H1 (cell line): ENCODE results near the gene GSE1. TPM values are rescaled to one million over a fixed set of nuclear protein-coding genes. Genes with fewer than 3 reads are reported as not detected.

Source experiments
- CTCF ChIA-PET: fragments of 300-600 bp; sonication (Branson Sonifier 250); formaldehyde crosslinking; loops from one replicate; lab custom pipeline; 2021; ENCODE audit not compliant: partially characterized antibody; lab: Charles Lee
- POLR2A ChIA-PET: fragments of 300-600 bp; sonication (Branson Sonifier 250); formaldehyde crosslinking; loops from one replicate; lab custom pipeline; 2021; ENCODE audit warnings: inconsistent platforms; ENCODE audit not compliant: partially characterized antibody; lab: Charles Lee
- DNase-seq, 2 experiments: peaks; one replicate each; pipeline versions ENCODE4 v3.0.0 to v3.0.0-alpha.2; 2010 to 2022; ENCODE audit warnings: low spot score in 2 of 2, low read depth in 1 of 2, mixed read lengths in 1 of 2
- FAIRE-seq: peaks from 2 replicates; lab custom pipeline; 2011; peaks lifted over from hg19 to GRCh38; lab: Jason Lieb, UNC
- H2AFZ ChIP-seq: 2 replicates; pipeline ENCODE4 v1.8.1; 2012; ENCODE audit warnings: low read length, inconsistent platforms
- H2AK5ac ChIP-seq: 2 replicates; pipeline ENCODE4 v1.6.1; 2013; ENCODE audit warnings: low read depth, low read length
- H2BK120ac ChIP-seq: replicated peaks from 2 replicates; pipeline ENCODE3; 2013; ENCODE audit warnings: low read depth, low read length, inconsistent platforms
- H2BK12ac ChIP-seq: 2 replicates; pipeline ENCODE4 v1.6.1; 2013; ENCODE audit warnings: low read depth, low read length
- H2BK15ac ChIP-seq: 2 replicates; pipeline ENCODE4 v1.6.1; 2013; ENCODE audit warnings: low read length
- H2BK20ac ChIP-seq: 2 replicates; pipeline ENCODE4 v1.6.1; 2013; ENCODE audit warnings: low read length
- H2BK5ac ChIP-seq: 2 replicates; pipeline ENCODE4 v1.6.1; 2013; ENCODE audit warnings: low read depth, low read length
- H3K14ac ChIP-seq: 2 replicates; pipeline ENCODE4 v1.6.1; 2013; ENCODE audit warnings: inconsistent platforms; ENCODE audit not compliant: insufficient read length
- H3K18ac ChIP-seq: 2 replicates; pipeline ENCODE4 v1.6.1; 2013; ENCODE audit warnings: low read length; ENCODE audit errors: extremely low read depth
- H3K23ac ChIP-seq: 2 replicates; pipeline ENCODE4 v1.6.1; 2013; ENCODE audit warnings: inconsistent platforms; ENCODE audit not compliant: insufficient read length
- H3K23me2 ChIP-seq: 2 replicates; pipeline ENCODE4 v1.6.1; 2013; ENCODE audit warnings: low read depth, low read length
- H3K27ac ChIP-seq: 2 replicates; pipeline ENCODE4 v1.6.1; 2011; ENCODE audit warnings: low read depth, low read length, inconsistent platforms
- H3K27me3 ChIP-seq, 4 experiments: replicated peaks in 1 of 4; 1 replicate in 1 of 4; 2 replicates in 3 of 4; pipeline versions ENCODE4 v1.6.1 to v1.8.1; 2011 to 2013; ENCODE audit warnings: low read length in 3 of 4, mild to moderate bottlenecking in 3 of 4, inconsistent platforms in 2 of 4, mixed read lengths in 2 of 4, moderate library complexity in 1 of 4; ENCODE audit not compliant: control insufficient read depth in 3 of 4, insufficient read depth in 3 of 4; ENCODE audit errors: extremely low read depth in 1 of 4
- H3K36me3 ChIP-seq, 4 experiments: 2 replicates each; pipeline versions ENCODE4 v1.6.1 to v1.8.1; 2011 to 2013; ENCODE audit warnings: mild to moderate bottlenecking in 4 of 4, low read length in 3 of 4, moderate library complexity in 2 of 4, control low read depth in 1 of 4, inconsistent platforms in 1 of 4; ENCODE audit not compliant: insufficient read depth in 4 of 4, control insufficient read depth in 2 of 4
- H3K4ac ChIP-seq: replicated peaks from 2 replicates; pipeline ENCODE3; 2013; ENCODE audit warnings: low read length, low read depth, mixed read lengths, inconsistent platforms; ENCODE audit not compliant: insufficient read length
- H3K4me1 ChIP-seq, 4 experiments: replicated peaks in 1 of 4; 1 replicate in 1 of 4; 2 replicates in 3 of 4; pipeline versions ENCODE4 v1.6.1 to v1.8.1; 2011 to 2013; ENCODE audit warnings: low read length in 3 of 4, inconsistent platforms in 2 of 4, mixed read lengths in 1 of 4; ENCODE audit not compliant: insufficient read depth in 4 of 4, control insufficient read depth in 3 of 4
- H3K4me2 ChIP-seq, 2 experiments: 2 replicates each; pipeline versions ENCODE4 v1.6.1 to v1.8.1; 2011 to 2013; ENCODE audit warnings: low read depth in 2 of 2, low read length in 2 of 2, control low read depth in 1 of 2, inconsistent platforms in 1 of 2, mild to moderate bottlenecking in 1 of 2; ENCODE audit not compliant: insufficient read depth in 1 of 2
- H3K4me3 ChIP-seq, 4 experiments: fragments of 200-600, 300-600 bp in 1 of 4; sonication (generic), shearing (Covaris generic), sonication (Bioruptor Twin) in 1 of 4; 2 replicates each; pipeline versions ENCODE4 v1.5.1 to v1.8.1; 2011 to 2016; ENCODE audit warnings: low read length in 4 of 4, low read depth in 3 of 4, control low read depth in 2 of 4, inconsistent platforms in 2 of 4, mild to moderate bottlenecking in 2 of 4, mixed read lengths in 1 of 4, moderate library complexity in 1 of 4; ENCODE audit not compliant: insufficient read depth in 2 of 4; ENCODE audit errors: extremely low read depth in 1 of 4
- H3K56ac ChIP-seq: replicated peaks from 2 replicates; pipeline ENCODE3; 2013; ENCODE audit warnings: low read depth, mild to moderate bottlenecking, mixed read lengths, low read length, inconsistent platforms; ENCODE audit not compliant: insufficient read length
- H3K79me1 ChIP-seq: 2 replicates; pipeline ENCODE4 v1.6.1; 2013; ENCODE audit warnings: low read depth, low read length, control low read depth
- H3K79me2 ChIP-seq, 2 experiments: 2 replicates each; pipeline versions ENCODE4 v1.6.1 to v1.8.1; 2012 to 2013; ENCODE audit warnings: low read length in 2 of 2, mild to moderate bottlenecking in 2 of 2, inconsistent platforms in 1 of 2; ENCODE audit not compliant: insufficient read depth in 2 of 2, control insufficient read depth in 1 of 2
- H3K9ac ChIP-seq, 4 experiments: replicated peaks in 1 of 4; 1 replicate in 1 of 4; 2 replicates in 3 of 4; pipeline versions ENCODE4 v1.6.1 to v1.8.1; 2011 to 2013; ENCODE audit warnings: low read depth in 3 of 4, low read length in 3 of 4, control low read depth in 2 of 4, mild to moderate bottlenecking in 2 of 4, moderate library complexity in 2 of 4, inconsistent platforms in 1 of 4; ENCODE audit errors: extremely low read depth in 1 of 4
- H3K9me3 ChIP-seq, 2 experiments: 2 replicates each; pipeline versions ENCODE4 v1.6.1 to v1.8.1; 2012 to 2013; ENCODE audit warnings: mild to moderate bottlenecking in 2 of 2, moderate library complexity in 2 of 2, control low read depth in 1 of 2, inconsistent platforms in 1 of 2, low read depth in 1 of 2, low read length in 1 of 2, mixed read lengths in 1 of 2; ENCODE audit not compliant: insufficient read depth in 2 of 2
- H4K20me1 ChIP-seq, 2 experiments: replicated peaks in 1 of 2; 2 replicates each; pipeline versions ENCODE3 to v1.8.1; 2011 to 2013; ENCODE audit warnings: inconsistent platforms in 2 of 2, low read length in 2 of 2, mild to moderate bottlenecking in 1 of 2; ENCODE audit not compliant: insufficient read depth in 2 of 2, control insufficient read depth in 1 of 2
- H4K5ac ChIP-seq: 2 replicates; pipeline ENCODE4 v1.6.1; 2013; ENCODE audit warnings: low read length, low read depth, mixed read lengths, inconsistent platforms; ENCODE audit not compliant: insufficient read length
- H4K8ac ChIP-seq: 2 replicates; pipeline ENCODE4 v1.8.0; 2013; ENCODE audit warnings: mild to moderate bottlenecking, moderate library complexity, low read length, inconsistent platforms; ENCODE audit not compliant: insufficient read depth; ENCODE audit errors: extremely low read depth
- H4K91ac ChIP-seq: replicated peaks from 2 replicates; pipeline ENCODE3; 2013; ENCODE audit warnings: low read length, mixed read lengths, inconsistent platforms; ENCODE audit not compliant: insufficient read length
- CTCF ChIP-seq, 3 experiments: IDR thresholded peaks; 1 replicate in 2 of 3; 2 replicates in 1 of 3; pipeline versions ENCODE4 v1.5.1 to v1.6.1; 2011; ENCODE audit warnings: low read length in 3 of 3, mild to moderate bottlenecking in 3 of 3, inconsistent platforms in 2 of 3, low read depth in 1 of 3, moderate library complexity in 1 of 3; ENCODE audit not compliant: insufficient read depth in 1 of 3; ENCODE audit errors: control extremely low read depth in 1 of 3
- E2F6 ChIP-seq: IDR thresholded peaks from 2 replicates; pipeline ENCODE4 v1.6.1; 2012; ENCODE audit warnings: inconsistent platforms
- FOSL1 ChIP-seq: IDR thresholded peaks from 2 replicates; pipeline ENCODE4 v1.6.1; 2011; ENCODE audit warnings: mild to moderate bottlenecking, low read depth, low read length, moderate library complexity; ENCODE audit not compliant: insufficient read depth
- GABPA ChIP-seq: IDR thresholded peaks from 2 replicates; pipeline ENCODE4 v1.6.1; 2011; ENCODE audit warnings: mild to moderate bottlenecking, low read length, moderate library complexity, borderline replicate concordance; ENCODE audit not compliant: insufficient read depth
- KDM5A ChIP-seq: fragments of 200-600 bp; IDR thresholded peaks from 2 replicates; pipeline ENCODE4 v1.7.1; 2012; ENCODE audit warnings: mild to moderate bottlenecking, low read length, inconsistent platforms, mixed read lengths
- POLR2A ChIP-seq, 2 experiments: IDR thresholded peaks; 1 replicate in 1 of 2; 2 replicates in 1 of 2; pipeline ENCODE4 v1.6.1; 2011; ENCODE audit warnings: low read depth in 2 of 2, low read length in 2 of 2, mild to moderate bottlenecking in 2 of 2; ENCODE audit errors: control extremely low read depth in 1 of 2
- POU5F1 ChIP-seq: IDR thresholded peaks from 2 replicates; pipeline ENCODE4 v1.6.1; 2011; ENCODE audit warnings: low read depth, mild to moderate bottlenecking, low read length, moderate library complexity
- RAD21 ChIP-seq, 2 experiments: IDR thresholded peaks in 1 of 2; conservative IDR thresholded peaks in 1 of 2; 2 replicates each; pipeline ENCODE4 v1.6.1; 2011; ENCODE audit warnings: low read depth in 2 of 2, low read length in 2 of 2, improper control_type of control experiment in 1 of 2, inconsistent platforms in 1 of 2, mild to moderate bottlenecking in 1 of 2, moderate library complexity in 1 of 2
- RFX5 ChIP-seq: IDR thresholded peaks from 2 replicates; pipeline ENCODE4 v1.6.1; 2011; ENCODE audit warnings: low read depth, low read length, improper control_type of control experiment, borderline replicate concordance
- TAF1 ChIP-seq: IDR thresholded peaks from 2 replicates; pipeline ENCODE4 v1.6.1; 2011; ENCODE audit warnings: mild to moderate bottlenecking, low read depth, low read length
- TEAD4 ChIP-seq: IDR thresholded peaks from 2 replicates; pipeline ENCODE4 v1.6.1; 2012; ENCODE audit warnings: low read depth, low read length, inconsistent platforms, mixed read lengths
- WGBS, 2 experiments: shearing (Covaris generic) in 1 of 2; methylation state at CpG; one replicate each; pipeline versions ENCODE4 v1.1.6 to v1.1.7; 2013 to 2015; ENCODE audit warnings: low lambda C conversion rate in 2 of 2, mixed read lengths in 2 of 2, inconsistent platforms in 1 of 2, low coverage in 1 of 2, missing lambda C conversion rate in 1 of 2; ENCODE audit not compliant: insufficient replicate concordance in 2 of 2, insufficient coverage in 1 of 2, insufficient read length in 1 of 2; ENCODE audit errors: extremely low coverage in 1 of 2, missing lambda C conversion rate in 1 of 2; 5-methylcytosine and 5-hydroxymethylcytosine counted together
- polyA plus RNA-seq, 7 experiments: library from polyadenylated mRNA; depleted of rRNA in 3 of 7; stranded (reverse) in 5 of 7; unstranded in 2 of 7; fragments of >200 nt in 5 of 7; fragments of 200-250 nt in 2 of 7; gene quantifications; 1 replicate in 5 of 7; 2 replicates in 1 of 7; 4 replicates in 1 of 7; pipeline versions ENCODE4 v1.2.1 to v1.2.3, GENCODE V29; 2011 to 2013; ENCODE audit warnings: missing spikeins in 2 of 7, mixed read lengths in 2 of 7
- total RNA-seq: library from RNA; stranded (reverse); fragmentation: NEBNext Ultra II Directional; extraction: Animal tissue kit (Norgen Biotek cat#: 25700); gene quantifications from 2 replicates; pipeline ENCODE4 v1.2.1, GENCODE V29; 2021

GSE1 gene
- total and polyA plus RNA-seq, 2 of the 8 experiments (the other 6 are each of a cell fraction or from before 2014, with no cell fraction given): 26.0 to 65.6 TPM

- no peak overlapping the region for H2BK20ac ChIP-seq
- no peak overlapping the region for H3K4me3 ChIP-seq
- H3K23ac ChIP-seq: no peak overlapping the region
- H3K79me1 ChIP-seq: peaks cover 45% of the 10 kb centered on the region
- H2BK15ac ChIP-seq: no peak overlapping the region
- no peak overlapping the region for H2BK120ac ChIP-seq
- ChIA-PET POLR2A (interaction anchor here (0.6 to 1.3 kb wide), 2 partner anchors 14 to 117 kb away, joined by 3 read pairs; no protein-coding TSS in a partner anchor), CTCF (interaction anchor here (0.6 to 7.2 kb wide), 18 partner anchors 9 to 281 kb away, joined by 3 to 93 read pairs (median 4); no protein-coding TSS in a partner anchor)
- no peak overlapping the region for H3K18ac ChIP-seq
- H3K9me3 ChIP-seq: peaks cover 9 to 10% of the 10 kb centered on the region in 2 experiments; a peak in 3 of 4 replicates
- no peak overlapping the region for H3K9ac ChIP-seq
- WGBS, 2 experiments: 100% methylated on average over 2 of the region's 5 CpGs; no CpG with 5 or more reads in 1 of the 2 experiments
- H3K4me1 ChIP-seq: peaks cover 0 to 21% (median 12%) of the 10 kb centered on the region in 4 experiments; a peak in 6 of 7 replicates
- H2BK12ac ChIP-seq: no peak overlapping the region
- no peak overlapping the region for H2BK5ac ChIP-seq
- peak overlapping the region; percentile 26 for H4K91ac ChIP-seq
- no peak overlapping the region for H3K4me2 ChIP-seq
- no peaks in the 10 kb centered on the region; a peak in 1 of 7 replicates for H3K27me3 ChIP-seq
- H3K79me2 ChIP-seq: peaks cover 30 to 96% of the 10 kb centered on the region in 2 experiments
- H3K27ac ChIP-seq: no peak overlapping the region
- H3K4ac ChIP-seq: no peak overlapping the region
- no peak overlapping the region for H2AK5ac ChIP-seq
- FAIRE-seq (no peak), DNase-seq (no peak)
- no peak overlapping the region for H4K8ac ChIP-seq
- no peak overlapping the region for H3K56ac ChIP-seq
- peaks cover 0 to 6% (median 2%) of the 10 kb centered on the region in 4 experiments; a peak in 3 of 8 replicates for H3K36me3 ChIP-seq
- peaks cover 62 to 70% of the 10 kb centered on the region in 2 experiments for H4K20me1 ChIP-seq
- H2AFZ ChIP-seq: no peak overlapping the region
- no peaks in the 10 kb centered on the region for H3K23me2 ChIP-seq
- H4K5ac ChIP-seq: no peak overlapping the region
- H3K14ac ChIP-seq: no peak overlapping the region
- no peak for TF ChIP-seq CTCF (IDR thresholded peaks at IDR 0.05; ENCODE audit: control extremely low read depth in 1 of 3, insufficient read depth in 1 of 3, low read depth in 1 of 3, low read length in 3 of 3)
- no peak for TF ChIP-seq KDM5A
- no peak for TF ChIP-seq TEAD4
- TF ChIP-seq POU5F1: no peak
- TF ChIP-seq TAF1: no peak
- no peak for TF ChIP-seq FOSL1
- no peak for TF ChIP-seq RFX5
- no peak for TF ChIP-seq GABPA
- no peak for TF ChIP-seq E2F6
- no peak for TF ChIP-seq POLR2A (IDR thresholded peaks at IDR 0.05; ENCODE audit: control extremely low read depth in 1 of 2, low read depth in 2 of 2, low read length in 2 of 2)
- no peak for TF ChIP-seq RAD21 (IDR thresholded peaks at IDR 0.05 in 1 of 2, conservative IDR thresholded peaks at IDR 0.05 in 1 of 2; ENCODE audit: low read depth in 2 of 2, low read length in 2 of 2)
Observed at GRCh38 chr16:85628265-85628556, 15.1 kb downstream of the GSE1 start.
